ENCODE measurements around the gene COQ4. TPM values are rescaled to one million over a fixed set of nuclear protein-coding genes. Genes with fewer than 3 reads are reported as not detected.
"Not testable (repeated sequence)": the region's sequence is repeated elsewhere in the genome, so short reads cannot be mapped to it uniquely, and the experiment has no call there.

COQ4 gene
- total RNA-seq, 2 experiments from 2014 or later, result 41.4 to 45.6 TPM

- no peak for DNase-seq
- H3K9me3 Mint-ChIP-seq, result no peaks in the 10 kb centered on the region
- peaks cover 11% of the 10 kb centered on the region for H3K36me3 Mint-ChIP-seq
- peaks cover 19% of the 10 kb centered on the region for H3K4me1 Mint-ChIP-seq
- peak overlapping the region; percentile 95 for H3K4me3 Mint-ChIP-seq
- H3K27ac Mint-ChIP-seq, result peak overlapping the region; percentile 98
- H3K27me3 Mint-ChIP-seq, result no peaks in the 10 kb centered on the region
Measured at GRCh38 chr9:128323212-128323730, 632 bp downstream of the COQ4 start.

GRCh38 chr9:128323791-128324190 is 1.2 kb downstream of the COQ4 start:
- Mint-ChIP-seq H3K27me3 (no peaks in the 10 kb centered on the region), H3K4me1 (peaks cover 19% of the 10 kb centered on the region), H3K4me3 (peak overlapping the region; percentile 95), H3K27ac (peak overlapping the region; percentile 98), H3K9me3 (no peaks in the 10 kb centered on the region), H3K36me3 (peaks cover 7% of the 10 kb centered on the region)
- DNase-seq, result no peak

- Mint-ChIP-seq H3K9me3 (no peaks in the 10 kb centered on the region), H3K27me3 (no peaks in the 10 kb centered on the region), H3K27ac (no peak overlapping the region), H3K4me1 (peaks cover 19% of the 10 kb centered on the region), H3K4me3 (peak overlapping the region; percentile 95), H3K36me3 (peaks cover 7% of the 10 kb centered on the region)
- DNase-seq, result no peak
Measured at GRCh38 chr9:128324401-128324800, 1.8 kb downstream of the COQ4 start.

GRCh38 chr9:128325629-128326028 is 3.0 kb downstream of the COQ4 start:
- Mint-ChIP-seq H3K9me3 (no peaks in the 10 kb centered on the region), H3K27ac (no peak overlapping the region), H3K36me3 (peaks cover 7% of the 10 kb centered on the region), H3K4me3 (no peak overlapping the region), H3K4me1 (peaks cover 19% of the 10 kb centered on the region), H3K27me3 (no peaks in the 10 kb centered on the region)
- DNase-seq, result no peak

- Mint-ChIP-seq H3K36me3 (peaks cover 4% of the 10 kb centered on the region), H3K27me3 (no peaks in the 10 kb centered on the region), H3K4me3 (no peak overlapping the region), H3K27ac (no peak overlapping the region), H3K4me1 (no peaks in the 10 kb centered on the region), H3K9me3 (no peaks in the 10 kb centered on the region)
- no peak for DNase-seq
Measured at GRCh38 chr9:128333451-128333869, 10.8 kb downstream of the COQ4 start.

- H3K4me3 Mint-ChIP-seq, result no peak overlapping the region
- no peak overlapping the region for H3K27ac Mint-ChIP-seq
- no peaks in the 10 kb centered on the region for H3K27me3 Mint-ChIP-seq
- no peak for DNase-seq
- H3K4me1 Mint-ChIP-seq, result peaks cover 3% of the 10 kb centered on the region
- peaks cover 4% of the 10 kb centered on the region for H3K36me3 Mint-ChIP-seq
- H3K9me3 Mint-ChIP-seq, result no peaks in the 10 kb centered on the region
Measured at GRCh38 chr9:128335161-128335560, 12.5 kb downstream of the COQ4 start.

GRCh38 chr9:128335914-128336313 is 13.3 kb downstream of the COQ4 start:
- Mint-ChIP-seq H3K9me3 (no peaks in the 10 kb centered on the region), H3K27me3 (no peaks in the 10 kb centered on the region), H3K4me3 (no peak overlapping the region), H3K36me3 (peaks cover 4% of the 10 kb centered on the region), H3K27ac (no peak overlapping the region), H3K4me1 (peaks cover 3% of the 10 kb centered on the region)
- DNase-seq, result no peak

GRCh38 chr9:128337936-128338335 is 15.3 kb downstream of the COQ4 start:
- H3K27ac Mint-ChIP-seq, result no peak overlapping the region
- H3K4me3 Mint-ChIP-seq, result no peak overlapping the region
- DNase-seq, result no peak

GRCh38 chr9:128338852-128339614 is 16.4 kb downstream of the COQ4 start:
- H3K27me3 Mint-ChIP-seq, DNase-seq, H3K27ac Mint-ChIP-seq, H3K9me3 Mint-ChIP-seq, H3K36me3 Mint-ChIP-seq, H3K4me1 Mint-ChIP-seq: not testable (repeated sequence)
- H3K4me3 Mint-ChIP-seq, result peak overlapping the region; percentile 90

More at GRCh38 chr9:128337936-128338335, 15.3 kb downstream of the COQ4 start:
- Mint-ChIP-seq H3K36me3 (peaks cover 3% of the 10 kb centered on the region), H3K27me3 (no peaks in the 10 kb centered on the region), H3K4me1 (peaks cover 9% of the 10 kb centered on the region), H3K9me3 (no peaks in the 10 kb centered on the region)

- H3K27ac Mint-ChIP-seq, result peak within 1 kb of the TSS; percentile 86
- peaks cover 6% of the 10 kb centered on the region for H3K36me3 Mint-ChIP-seq
- no peaks in the 10 kb centered on the region for H3K27me3 Mint-ChIP-seq
- peak within 1 kb of the TSS; percentile 90 for H3K4me3 Mint-ChIP-seq
- peaks cover 9% of the 10 kb centered on the region for H3K4me1 Mint-ChIP-seq
- DNase-seq, result peak; percentile 88
- H3K9me3 Mint-ChIP-seq, result no peaks in the 10 kb centered on the region
Measured at GRCh38 chr9:128339761-128340690, 17.4 kb downstream of the COQ4 start, which contains the start of gene SLC27A4. SLC27A4 (plus strand) TSS chr9:128340527; CDS start chr9:128343133, 2,606 bp downstream.

GRCh38 chr9:128340691-128341434 is 18.2 kb downstream of the COQ4 start:
- no peak for DNase-seq
- H3K4me1 Mint-ChIP-seq, result peaks cover 9% of the 10 kb centered on the region
- H3K27me3 Mint-ChIP-seq, result no peaks in the 10 kb centered on the region
- H3K9me3 Mint-ChIP-seq, result no peaks in the 10 kb centered on the region
- peaks cover 6% of the 10 kb centered on the region for H3K36me3 Mint-ChIP-seq
- peak overlapping the region; percentile 58 for H3K27ac Mint-ChIP-seq
- H3K4me3 Mint-ChIP-seq, result peak overlapping the region; percentile 90

GRCh38 chr9:128341435-128341849 is 18.8 kb downstream of the COQ4 start:
- peaks cover 9% of the 10 kb centered on the region for H3K4me1 Mint-ChIP-seq

GRCh38 chr9:128342971-128343680 is 20.5 kb downstream of the COQ4 start:
- no peak overlapping the region for H3K4me3 Mint-ChIP-seq
- H3K27ac Mint-ChIP-seq, result no peak overlapping the region
- H3K4me1 Mint-ChIP-seq, result peaks cover 9% of the 10 kb centered on the region
- peaks cover 6% of the 10 kb centered on the region for H3K36me3 Mint-ChIP-seq
- H3K9me3 Mint-ChIP-seq, result no peaks in the 10 kb centered on the region
- no peak for DNase-seq
- H3K27me3 Mint-ChIP-seq, result no peaks in the 10 kb centered on the region

More at GRCh38 chr9:128341435-128341849, 18.8 kb downstream of the COQ4 start:
- H3K27me3 Mint-ChIP-seq, result no peaks in the 10 kb centered on the region
- peaks cover 6% of the 10 kb centered on the region for H3K36me3 Mint-ChIP-seq
- H3K4me3 Mint-ChIP-seq, result peak overlapping the region; percentile 90
- no peaks in the 10 kb centered on the region for H3K9me3 Mint-ChIP-seq
- H3K27ac Mint-ChIP-seq, result peak overlapping the region; percentile 58
- peak; percentile 74 for DNase-seq

- Mint-ChIP-seq H3K4me1 (peaks cover 9% of the 10 kb centered on the region), H3K27ac (no peak overlapping the region), H3K27me3 (no peaks in the 10 kb centered on the region), H3K36me3 (peaks cover 6% of the 10 kb centered on the region), H3K9me3 (no peaks in the 10 kb centered on the region), H3K4me3 (no peak overlapping the region)
- DNase-seq, result no peak
Measured at GRCh38 chr9:128343855-128344254, 21.2 kb downstream of the COQ4 start.
